ENCODE measurements around the gene MORC2. TPM values are rescaled to one million over a fixed set of nuclear protein-coding genes. Genes with fewer than 3 reads are reported as not detected.

Gene MORC2
- total RNA-seq, 3 donors from 2014 or later, result 12.8 to 22.9 (median 19.6) TPM

- no peak for DNase-seq (ENCODE audit: low spot score in 2 of 2)
- Histone ChIP-seq H3K4me1 (no peaks in the 10 kb centered on the region), H3K27me3 (no peaks in the 10 kb centered on the region), H3K4me3 (no peak overlapping the region), H3K27ac (no peak overlapping the region), H3K36me3 (peaks cover 28% of the 10 kb centered on the region), H3K9me3 (no peaks in the 10 kb centered on the region)
- no peak for TF ChIP-seq POLR2AphosphoS5 (IDR thresholded peaks at IDR 0.05)
- no peak for TF ChIP-seq CTCF (IDR thresholded peaks at IDR 0.05)
- no peak for TF ChIP-seq POLR2A (IDR thresholded peaks at IDR 0.05)
- intact Hi-C loops (cut with DNase I; ENCODE audit: low total_unique reads), result no loop called here
Measured at GRCh38 chr22:30931541-30932300, 36.9 kb downstream of the MORC2 start.

GRCh38 chr22:30930228-30930627 lies 38.3 kb downstream of the MORC2 start:
- DNase-seq (ENCODE audit: low spot score in 2 of 2), result no peak
- H3K4me3 ChIP-seq, result no peak overlapping the region
- H3K36me3 ChIP-seq, result peaks cover 26% of the 10 kb centered on the region
- TF ChIP-seq POLR2AphosphoS5 (IDR thresholded peaks at IDR 0.05) (no peak), CTCF (IDR thresholded peaks at IDR 0.05) (no peak), POLR2A (IDR thresholded peaks at IDR 0.05) (no peak)
- H3K4me1 ChIP-seq, result no peaks in the 10 kb centered on the region
- intact Hi-C loops (cut with DNase I; ENCODE audit: low total_unique reads), result no loop called here
- no peaks in the 10 kb centered on the region for H3K9me3 ChIP-seq
- no peaks in the 10 kb centered on the region for H3K27me3 ChIP-seq
- no peak overlapping the region for H3K27ac ChIP-seq

- TF ChIP-seq POLR2AphosphoS5 (IDR thresholded peaks at IDR 0.05) (no peak), POLR2A (IDR thresholded peaks at IDR 0.05) (no peak), CTCF (IDR thresholded peaks at IDR 0.05) (no peak)
- no peak overlapping the region for H3K27ac ChIP-seq
- no peaks in the 10 kb centered on the region for H3K9me3 ChIP-seq
- H3K4me3 ChIP-seq, result no peak overlapping the region
- H3K4me1 ChIP-seq, result no peaks in the 10 kb centered on the region
- peaks cover 17% of the 10 kb centered on the region for H3K36me3 ChIP-seq
- no peaks in the 10 kb centered on the region for H3K27me3 ChIP-seq
- no peak for DNase-seq (ENCODE audit: low spot score in 2 of 2)
- intact Hi-C loops (cut with DNase I; ENCODE audit: low total_unique reads), result loop anchor here (10.0 kb wide), 1 partner anchor 314 kb away; no protein-coding TSS in a partner anchor
Measured at GRCh38 chr22:30928401-30928800, 40.2 kb downstream of the MORC2 start.

DNA sequence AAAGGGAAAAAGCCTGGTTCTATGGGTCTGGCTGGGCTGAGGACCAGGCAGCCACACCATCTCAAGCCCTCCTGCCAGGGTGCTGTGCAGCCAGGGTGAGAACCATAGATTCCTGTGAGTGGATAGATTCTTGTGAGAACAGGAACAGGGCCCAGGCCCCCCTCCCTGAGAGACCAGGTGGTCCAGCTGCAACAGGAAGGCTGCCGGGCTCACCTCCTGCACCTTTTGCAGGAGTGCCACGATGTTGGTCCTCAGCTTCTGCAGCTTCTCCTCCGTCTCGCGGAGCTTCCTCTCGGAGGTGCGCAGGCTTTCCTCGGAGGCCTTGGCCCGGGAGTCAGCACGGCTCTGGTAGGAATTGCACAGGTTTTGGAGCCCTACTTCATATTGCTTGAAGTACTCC lies 40.8 kb downstream of the MORC2 start:
- Histone ChIP-seq H3K9me3 (no peaks in the 10 kb centered on the region), H3K4me3 (no peak overlapping the region), H3K27me3 (no peaks in the 10 kb centered on the region), H3K27ac (no peak overlapping the region), H3K36me3 (peaks cover 14% of the 10 kb centered on the region), H3K4me1 (no peaks in the 10 kb centered on the region)
- no peak for TF ChIP-seq POLR2A (IDR thresholded peaks at IDR 0.05)
- TF ChIP-seq CTCF (IDR thresholded peaks at IDR 0.05), result no peak
- TF ChIP-seq POLR2AphosphoS5 (IDR thresholded peaks at IDR 0.05), result no peak
- intact Hi-C loops (cut with DNase I; ENCODE audit: low total_unique reads), result loop anchor here (10.0 kb wide), 1 partner anchor 313 kb away; no protein-coding TSS in a partner anchor
- DNase-seq (ENCODE audit: low spot score in 2 of 2), result no peak

- Histone ChIP-seq H3K4me3 (no peak overlapping the region), H3K27ac (no peak overlapping the region), H3K9me3 (no peaks in the 10 kb centered on the region), H3K27me3 (no peaks in the 10 kb centered on the region), H3K36me3 (peaks cover 8% of the 10 kb centered on the region), H3K4me1 (no peaks in the 10 kb centered on the region)
- TF ChIP-seq CTCF (IDR thresholded peaks at IDR 0.05), result no peak
- no peak for TF ChIP-seq POLR2A (IDR thresholded peaks at IDR 0.05)
- no peak for TF ChIP-seq POLR2AphosphoS5 (IDR thresholded peaks at IDR 0.05)
- intact Hi-C loops (cut with DNase I; ENCODE audit: low total_unique reads), result loop anchor here (10.0 kb wide), 1 partner anchor 312 kb away; no protein-coding TSS in a partner anchor
- no peak for DNase-seq (ENCODE audit: low spot score in 2 of 2)
Measured at GRCh38 chr22:30926706-30927105, 41.9 kb downstream of the MORC2 start.

All from breast epithelium (tissue), 4 donors.